ENCODE results near the gene PLCXD1. TPM values are rescaled to one million over a fixed set of nuclear protein-coding genes. Genes with fewer than 3 reads are reported as not detected.
"Not testable (repeated sequence)": the region's sequence is repeated elsewhere in the genome, so short reads cannot be mapped to it uniquely, and the experiment has no call there.

Gene PLCXD1
- total and polyA plus RNA-seq, 5 donors from 2014 or later, result 2.9 to 13.3 (median 4.6) TPM

DNA sequence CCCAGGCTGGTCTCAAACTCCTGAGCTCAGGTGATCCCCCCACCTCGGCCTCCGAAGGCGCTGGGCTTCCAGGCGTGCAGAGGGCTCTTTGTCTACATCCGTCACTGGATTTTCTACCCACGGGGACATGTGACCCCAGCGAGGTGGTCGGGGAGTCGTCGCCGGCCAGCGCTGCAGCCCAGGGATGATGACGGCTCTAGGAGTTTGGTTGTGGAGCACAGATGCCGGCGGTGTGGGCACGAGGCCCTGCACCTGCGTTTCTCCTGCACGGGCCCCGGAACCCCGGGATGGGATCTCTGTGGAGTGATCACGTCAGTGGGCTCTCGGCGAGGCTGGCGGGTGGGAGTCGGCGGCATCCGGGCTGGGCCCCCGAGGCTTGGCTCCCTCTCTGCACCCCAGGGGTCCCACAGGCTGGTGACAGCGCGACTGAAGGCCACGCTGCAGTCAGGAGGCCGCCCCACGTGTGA is 46.5 kb downstream of the PLCXD1 start:
- Mint-ChIP-seq H3K36me3 (no peaks in the 10 kb centered on the region), H3K27ac (peak overlapping the region in 1 of 3 donors; percentile 14), H3K4me1 (peaks cover 4 to 10% (median 8%) of the 10 kb centered on the region in 4 donors), H3K9me3 (peaks cover 0 to 1% (median 0%) of the 10 kb centered on the region in 7 donors), H3K27me3 (peaks cover 9% of the 10 kb centered on the region), H3K4me3 (no peak overlapping the region)
- no peaks in the 10 kb centered on the region for H3K36me3 ChIP-seq (ENCODE audit: control insufficient read depth, insufficient read depth, low read length)
- H3K27me3 ChIP-seq (ENCODE audit: control insufficient read depth, insufficient read depth, low read length), result no peaks in the 10 kb centered on the region
- peaks cover 17% of the 10 kb centered on the region for H3K4me1 ChIP-seq (ENCODE audit: control insufficient read depth, insufficient read depth, low read length, poor library complexity, severe bottlenecking)
- H3K4me3 ChIP-seq (ENCODE audit: low read depth, low read length), result no peak overlapping the region
- no peak for DNase-seq
- no peaks in the 10 kb centered on the region for H3K9me3 ChIP-seq (ENCODE audit: control insufficient read depth in 2 of 2, low read length in 2 of 2)
- no peak overlapping the region for H3K27ac ChIP-seq (ENCODE audit: insufficient read depth, low read length, poor library complexity, severe bottlenecking)
- ATAC-seq (ENCODE audit: low read depth in 2 of 2), result no peak

DNA sequence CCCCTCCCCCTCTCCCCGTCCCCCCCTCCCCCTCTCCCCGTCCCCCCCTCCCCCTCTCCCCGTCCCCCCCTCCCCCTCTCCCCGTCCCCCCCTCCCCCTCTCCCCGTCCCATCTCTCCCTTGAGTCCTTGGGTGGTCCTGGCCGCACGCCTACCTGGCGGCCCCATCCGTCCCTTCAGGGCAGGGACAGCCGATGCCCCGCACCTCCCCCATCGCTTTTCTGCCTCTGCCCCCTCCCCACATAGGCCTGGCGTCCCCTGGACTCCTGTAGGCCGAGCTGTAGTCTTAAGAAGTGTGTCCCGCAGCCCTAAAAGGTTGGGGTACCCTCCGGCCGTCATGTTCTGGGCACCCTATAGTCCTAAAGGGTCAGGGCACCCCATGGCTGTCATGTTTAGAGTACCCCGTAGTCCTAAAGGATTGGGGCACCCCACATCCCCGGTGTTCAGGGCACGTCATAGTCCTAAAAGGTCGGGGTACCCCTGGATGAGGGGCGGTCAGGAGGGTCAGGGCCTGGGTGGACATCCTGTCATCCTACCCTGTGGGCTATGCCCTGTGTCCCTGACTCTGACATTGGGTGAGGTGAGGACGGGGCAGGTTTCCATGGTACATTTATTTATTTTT is 48.2 kb downstream of the PLCXD1 start:
- Mint-ChIP-seq H3K27me3 (no peaks in the 10 kb centered on the region), H3K4me3 (no peak overlapping the region), H3K27ac (peak overlapping the region in 1 of 3 donors; percentile 60), H3K9me3 (peaks cover 0 to 1% (median 0%) of the 10 kb centered on the region in 7 donors), H3K36me3 (no peaks in the 10 kb centered on the region), H3K4me1 (peaks cover 0 to 2% (median 0%) of the 10 kb centered on the region in 4 donors)
- Histone ChIP-seq H3K36me3 (ENCODE audit: control insufficient read depth, insufficient read depth, low read length) (no peaks in the 10 kb centered on the region), H3K4me1 (ENCODE audit: control insufficient read depth, insufficient read depth, low read length, poor library complexity, severe bottlenecking) (peaks cover 8% of the 10 kb centered on the region), H3K27ac (ENCODE audit: insufficient read depth, low read length, poor library complexity, severe bottlenecking) (no peak overlapping the region), H3K9me3 (ENCODE audit: control insufficient read depth in 2 of 2, low read length in 2 of 2) (no peaks in the 10 kb centered on the region), H3K4me3 (ENCODE audit: low read depth, low read length) (no peak overlapping the region), H3K27me3 (ENCODE audit: control insufficient read depth, insufficient read depth, low read length) (no peaks in the 10 kb centered on the region)
- ATAC-seq (ENCODE audit: low read depth in 2 of 2) (no peak), DNase-seq (no peak)

DNA sequence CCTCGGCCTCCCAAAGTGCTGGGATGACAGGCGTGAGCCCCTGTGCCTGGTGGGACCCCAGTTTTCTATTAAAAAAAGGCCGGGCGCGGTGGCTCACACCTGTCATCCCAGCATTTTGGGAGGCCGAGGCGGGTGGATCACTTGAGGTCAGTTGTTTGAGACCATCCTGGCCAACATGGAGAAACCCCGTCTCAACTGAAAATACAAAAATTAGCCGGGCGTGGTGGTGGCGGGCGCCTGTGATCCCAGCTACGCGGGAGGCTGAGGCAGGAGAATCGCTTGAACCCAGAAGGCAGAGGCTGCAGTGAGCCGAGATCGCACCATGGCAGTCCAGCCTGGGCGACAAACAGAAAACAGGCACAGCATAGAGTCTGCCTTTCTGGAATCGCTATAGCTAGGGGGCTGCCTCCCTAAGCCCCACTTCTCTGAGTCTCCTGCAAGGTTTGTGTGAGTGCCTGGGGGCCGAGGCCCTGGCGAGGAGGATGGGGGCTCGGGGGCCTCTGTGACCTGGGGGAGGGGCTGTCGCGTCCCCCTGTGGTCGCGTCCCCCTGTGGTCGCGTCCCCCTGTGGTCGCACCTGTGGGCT is 49.1 kb downstream of the PLCXD1 start:
- not testable (repeated sequence) for H3K27ac Mint-ChIP-seq; H3K27ac ChIP-seq (ENCODE audit: insufficient read depth, low read length, poor library complexity, severe bottlenecking); H3K4me1 Mint-ChIP-seq; H3K36me3 ChIP-seq (ENCODE audit: control insufficient read depth, insufficient read depth, low read length); H3K36me3 Mint-ChIP-seq; H3K4me3 ChIP-seq (ENCODE audit: low read depth, low read length); ATAC-seq (ENCODE audit: low read depth in 2 of 2); DNase-seq; H3K9me3 Mint-ChIP-seq; H3K9me3 ChIP-seq (ENCODE audit: control insufficient read depth in 2 of 2, low read length in 2 of 2); H3K27me3 Mint-ChIP-seq; H3K4me1 ChIP-seq (ENCODE audit: control insufficient read depth, insufficient read depth, low read length, poor library complexity, severe bottlenecking); H3K27me3 ChIP-seq (ENCODE audit: control insufficient read depth, insufficient read depth, low read length)
- H3K4me3 Mint-ChIP-seq, result peak overlapping the region in 1 of 4 donors; percentile 16

DNA sequence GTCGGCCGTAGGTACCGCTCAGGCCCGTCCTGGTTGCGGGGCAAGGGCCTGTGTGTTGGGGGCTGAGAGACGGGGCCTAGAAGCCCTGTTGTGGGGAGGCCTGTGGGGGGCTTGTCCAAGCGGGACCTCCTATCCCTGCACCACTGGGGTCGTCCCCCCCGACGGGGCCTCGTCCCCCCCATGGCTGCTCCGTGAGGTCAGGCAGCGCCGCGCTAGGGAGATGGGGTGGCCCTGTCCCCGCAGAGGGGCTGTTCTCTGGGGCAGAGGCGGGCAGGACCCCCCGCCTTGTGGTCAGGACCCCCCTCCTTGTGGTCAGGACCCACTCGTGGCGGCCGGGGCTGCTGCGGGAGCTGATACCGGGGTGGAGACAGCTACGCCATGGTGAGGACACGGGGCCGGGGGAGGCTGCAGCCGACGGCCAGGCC is 49.6 kb downstream of the PLCXD1 start:
- peaks cover 0 to 1% (median 0%) of the 10 kb centered on the region in 7 donors for H3K9me3 Mint-ChIP-seq
- Histone ChIP-seq H3K36me3 (ENCODE audit: control insufficient read depth, insufficient read depth, low read length) (no peaks in the 10 kb centered on the region), H3K27ac (ENCODE audit: insufficient read depth, low read length, poor library complexity, severe bottlenecking) (no peak overlapping the region), H3K4me3 (ENCODE audit: low read depth, low read length) (no peak overlapping the region), H3K27me3 (ENCODE audit: control insufficient read depth, insufficient read depth, low read length) (no peaks in the 10 kb centered on the region), H3K9me3 (ENCODE audit: control insufficient read depth in 2 of 2, low read length in 2 of 2) (no peaks in the 10 kb centered on the region), H3K4me1 (ENCODE audit: control insufficient read depth, insufficient read depth, low read length, poor library complexity, severe bottlenecking) (peaks cover 8% of the 10 kb centered on the region)
- no peak overlapping the region for H3K27ac Mint-ChIP-seq
- no peaks in the 10 kb centered on the region for H3K36me3 Mint-ChIP-seq
- H3K4me1 Mint-ChIP-seq, result peaks cover 0 to 2% (median 0%) of the 10 kb centered on the region in 4 donors
- no peak overlapping the region for H3K4me3 Mint-ChIP-seq
- H3K27me3 Mint-ChIP-seq, result no peaks in the 10 kb centered on the region
- ATAC-seq (ENCODE audit: low read depth in 2 of 2) (peak in 1 of 2 donors; percentile 22), DNase-seq (no peak)

DNA sequence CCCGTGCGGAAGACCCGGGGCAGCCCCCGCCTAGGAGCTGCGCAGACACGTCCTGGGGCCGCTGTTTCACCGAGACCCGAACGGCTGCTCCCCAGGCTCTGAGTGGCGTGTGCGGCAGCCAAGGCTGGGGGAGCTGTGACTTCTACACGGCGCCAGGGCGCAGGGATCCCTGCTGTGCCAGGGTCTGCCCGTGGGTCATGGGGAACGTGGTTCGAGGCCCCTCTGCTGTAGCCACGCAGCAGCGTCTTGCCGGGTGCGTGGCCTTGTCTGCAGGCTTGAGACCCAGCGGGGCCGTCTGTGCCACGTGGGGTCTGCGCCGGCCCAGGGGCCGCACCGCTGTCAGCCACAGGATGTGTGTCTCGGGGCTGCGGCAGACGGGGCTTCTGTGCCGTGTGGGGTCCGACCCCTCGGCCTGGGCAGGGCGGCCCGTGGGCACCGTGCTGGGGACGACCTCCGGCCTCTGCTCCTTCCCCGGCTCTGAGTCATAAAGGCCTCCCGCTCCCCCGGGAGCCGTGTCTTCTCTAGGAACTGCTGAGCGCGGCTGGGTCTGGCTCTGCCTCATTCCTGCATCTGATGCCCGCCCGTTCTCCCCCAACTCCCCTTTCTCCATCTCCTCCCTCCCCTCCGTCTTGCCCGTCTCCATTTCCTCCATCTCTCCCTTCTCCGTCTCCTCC is 50.1 kb downstream of the PLCXD1 start:
- Mint-ChIP-seq H3K36me3 (peaks cover 2% of the 10 kb centered on the region), H3K27me3 (no peaks in the 10 kb centered on the region), H3K9me3 (peaks cover 0 to 1% (median 0%) of the 10 kb centered on the region in 7 donors), H3K27ac (no peak overlapping the region), H3K4me3 (peak overlapping the region in 1 of 4 donors; percentile 43), H3K4me1 (peaks cover 0 to 2% (median 0%) of the 10 kb centered on the region in 4 donors)
- Histone ChIP-seq H3K27me3 (ENCODE audit: control insufficient read depth, insufficient read depth, low read length) (no peaks in the 10 kb centered on the region), H3K9me3 (ENCODE audit: control insufficient read depth in 2 of 2, low read length in 2 of 2) (no peaks in the 10 kb centered on the region), H3K4me1 (ENCODE audit: control insufficient read depth, insufficient read depth, low read length, poor library complexity, severe bottlenecking) (peaks cover 8% of the 10 kb centered on the region), H3K27ac (ENCODE audit: insufficient read depth, low read length, poor library complexity, severe bottlenecking) (no peak overlapping the region), H3K36me3 (ENCODE audit: control insufficient read depth, insufficient read depth, low read length) (no peaks in the 10 kb centered on the region), H3K4me3 (ENCODE audit: low read depth, low read length) (no peak overlapping the region)
- DNase-seq (peak in 1 of 3 donors; percentile 16), ATAC-seq (ENCODE audit: low read depth in 2 of 2) (peak in 1 of 2 donors; percentile 57)

DNA sequence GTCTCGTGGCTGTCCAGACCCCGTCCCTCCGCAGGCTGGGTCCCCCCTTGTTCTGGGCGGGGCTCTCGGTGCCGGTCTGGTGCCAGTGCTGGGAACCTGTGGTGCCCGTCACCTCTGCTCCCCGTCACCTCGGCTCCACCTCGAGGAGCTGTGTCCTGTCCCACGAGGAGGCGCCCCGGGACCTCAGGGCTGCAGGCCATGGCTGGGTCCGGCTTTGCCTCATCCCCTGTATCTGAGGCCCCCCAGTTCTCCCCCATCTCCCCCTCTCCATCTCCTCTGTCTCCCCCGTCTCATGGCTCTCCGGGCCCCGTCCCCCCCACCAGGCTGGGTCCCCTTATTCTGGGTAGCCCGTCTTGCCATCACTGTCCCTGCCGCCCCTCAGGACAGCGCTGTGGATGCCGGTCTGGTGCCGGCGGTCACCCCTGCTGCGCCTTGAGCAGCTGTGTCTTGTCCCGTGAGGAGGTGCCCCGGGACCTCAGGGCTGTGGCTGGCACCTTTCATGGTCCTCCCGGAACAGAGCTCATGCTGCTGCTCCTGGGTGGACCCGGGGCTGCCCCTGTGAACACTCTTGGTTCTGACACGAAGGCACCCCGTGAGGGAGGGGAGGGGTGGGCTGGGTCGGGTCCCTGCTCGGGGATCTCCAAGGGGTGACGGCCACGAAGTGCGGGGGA is 50.8 kb downstream of the PLCXD1 start:
- DNase-seq (no peak), ATAC-seq (ENCODE audit: low read depth in 2 of 2) (no peak)
- H3K36me3 Mint-ChIP-seq, result peaks cover 7% of the 10 kb centered on the region
- H3K27me3 Mint-ChIP-seq, result no peaks in the 10 kb centered on the region
- H3K9me3 Mint-ChIP-seq, result peaks cover 0 to 2% (median 0%) of the 10 kb centered on the region in 7 donors
- H3K27ac ChIP-seq (ENCODE audit: insufficient read depth, low read length, poor library complexity, severe bottlenecking), result no peak overlapping the region
- peaks cover 8% of the 10 kb centered on the region for H3K4me1 ChIP-seq (ENCODE audit: control insufficient read depth, insufficient read depth, low read length, poor library complexity, severe bottlenecking)
- no peaks in the 10 kb centered on the region for H3K36me3 ChIP-seq (ENCODE audit: control insufficient read depth, insufficient read depth, low read length)
- H3K27me3 ChIP-seq (ENCODE audit: control insufficient read depth, insufficient read depth, low read length), result no peaks in the 10 kb centered on the region
- no peak overlapping the region for H3K4me3 ChIP-seq (ENCODE audit: low read depth, low read length)
- H3K27ac Mint-ChIP-seq, result no peak overlapping the region
- H3K4me1 Mint-ChIP-seq, result peaks cover 0 to 2% (median 0%) of the 10 kb centered on the region in 4 donors
- H3K9me3 ChIP-seq (ENCODE audit: control insufficient read depth in 2 of 2, low read length in 2 of 2), result no peaks in the 10 kb centered on the region
- H3K4me3 Mint-ChIP-seq, result peak overlapping the region in 1 of 4 donors; percentile 43

DNA sequence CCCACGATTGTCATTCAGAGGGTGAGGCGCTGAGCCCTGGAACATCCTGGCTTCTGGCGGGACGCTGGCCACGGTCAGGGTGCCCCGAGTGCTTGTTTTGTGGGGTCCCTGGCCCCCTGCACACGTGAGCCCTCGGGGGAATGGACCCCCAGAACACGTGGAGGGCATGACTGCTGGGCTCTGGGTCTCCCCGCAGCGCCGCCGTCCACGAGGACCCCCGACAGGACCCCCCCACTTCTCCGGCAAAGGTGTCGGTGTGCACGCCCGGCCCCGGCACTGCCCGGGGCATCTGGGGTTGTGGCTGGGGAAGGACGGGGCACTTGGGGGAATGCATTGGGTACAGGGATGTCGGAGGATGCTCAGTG is 51.3 kb downstream of the PLCXD1 start:
- no peak for DNase-seq
- ATAC-seq (ENCODE audit: low read depth in 2 of 2), result no peak
- Mint-ChIP-seq H3K27me3 (no peaks in the 10 kb centered on the region), H3K9me3 (peaks cover 0 to 7% (median 0%) of the 10 kb centered on the region in 7 donors), H3K36me3 (peaks cover 11% of the 10 kb centered on the region), H3K4me3 (peak overlapping the region in 2 of 4 donors; percentile 16 to 82), H3K4me1 (peaks cover 0 to 2% (median 0%) of the 10 kb centered on the region in 4 donors), H3K27ac (no peak overlapping the region)
- Histone ChIP-seq H3K4me1 (ENCODE audit: control insufficient read depth, insufficient read depth, low read length, poor library complexity, severe bottlenecking) (peaks cover 8% of the 10 kb centered on the region), H3K27ac (ENCODE audit: insufficient read depth, low read length, poor library complexity, severe bottlenecking) (no peak overlapping the region), H3K9me3 (ENCODE audit: control insufficient read depth in 2 of 2, low read length in 2 of 2) (no peaks in the 10 kb centered on the region), H3K27me3 (ENCODE audit: control insufficient read depth, insufficient read depth, low read length) (no peaks in the 10 kb centered on the region), H3K36me3 (ENCODE audit: control insufficient read depth, insufficient read depth, low read length) (no peaks in the 10 kb centered on the region), H3K4me3 (ENCODE audit: low read depth, low read length) (no peak overlapping the region)
